Right kidney (tissue), 1 donor: ENCODE results near the gene MME.

Experiments
- DNase-seq: peaks from one replicate; pipeline ENCODE4 v3.0.0-alpha.2; 2016

MME gene

GRCh38 chr3:155138677-155139076 is 58.6 kb downstream of the MME start:
- DNase-seq, result no peak

GRCh38 chr3:155147588-155147987 is 67.5 kb downstream of the MME start:
- DNase-seq, result no peak

- DNase-seq, result no peak
These were observed 69.4 kb downstream of the MME start for GRCh38 chr3:155149494-155149893.

GRCh38 chr3:155153242-155154186 is 73.4 kb downstream of the MME start:
- DNase-seq, result no peak

- DNase-seq, result no peak
These were observed 74.1 kb downstream of the MME start for GRCh38 chr3:155154255-155154654.

GRCh38 chr3:155158346-155159037 is 78.4 kb downstream of the MME start:
- DNase-seq, result no peak

GRCh38 chr3:155159301-155159700 is 79.2 kb downstream of the MME start:
- DNase-seq, result no peak

GRCh38 chr3:155161640-155162292 is 81.6 kb downstream of the MME start:
- no peak for DNase-seq

GRCh38 chr3:155164306-155164705 is 84.2 kb downstream of the MME start:
- no peak for DNase-seq

- no peak for DNase-seq
These were observed 86.3 kb downstream of the MME start for GRCh38 chr3:155166441-155166840.

GRCh38 chr3:155169197-155169596 is 89.1 kb downstream of the MME start:
- no peak for DNase-seq

GRCh38 chr3:155173771-155174170 is 93.7 kb downstream of the MME start:
- no peak for DNase-seq

GRCh38 chr3:155178810-155179436 is 98.8 kb downstream of the MME start:
- DNase-seq, result no peak

- DNase-seq, result no peak
These were observed 99.3 kb downstream of the MME start for GRCh38 chr3:155179437-155179827.

GRCh38 chr3:155179966-155180757 is 100.0 kb downstream of the MME start:
- no peak for DNase-seq

- no peak for DNase-seq
These were observed 102.3 kb downstream of the MME start for GRCh38 chr3:155182467-155182866.

GRCh38 chr3:155184011-155184410 is 103.9 kb downstream of the MME start:
- DNase-seq, result no peak

GRCh38 chr3:155185631-155186071 is 105.5 kb downstream of the MME start:
- DNase-seq, result no peak

GRCh38 chr3:155188031-155188430 is 107.9 kb downstream of the MME start:
- DNase-seq, result no peak

GRCh38 chr3:155189478-155189877 is 109.4 kb downstream of the MME start:
- DNase-seq, result no peak

GRCh38 chr3:155190691-155191090 is 110.6 kb downstream of the MME start:
- no peak for DNase-seq
